ENCODE results near the gene UVSSA.

- TF ChIP-seq POLR2AphosphoS5 (IDR thresholded peaks at IDR 0.05) (no peak), POLR2A (IDR thresholded peaks at IDR 0.05) (no peak), CTCF (IDR thresholded peaks at IDR 0.05) (no peak)
Observed at GRCh38 chr4:1393866-1394265, 46.9 kb downstream of the UVSSA start.

All from sigmoid colon (tissue), 4 donors.